Ectodermal cell (in vitro differentiated cells): ENCODE results near the gene RNF225.
"Not testable (repeated sequence)": the region's sequence is repeated elsewhere in the genome, so short reads cannot be mapped to it uniquely, and the experiment has no call there.

Source experiments
- H3K27ac ChIP-seq: 2 replicates; pipeline ENCODE4 v1.7.0; 2013; ENCODE audit warnings: mild to moderate bottlenecking, low read depth, low read length; ENCODE audit not compliant: insufficient read depth, poor library complexity, severe bottlenecking
- H3K27me3 ChIP-seq: 2 replicates; pipeline ENCODE4 v1.7.0; 2013; ENCODE audit warnings: mild to moderate bottlenecking, low read length; ENCODE audit not compliant: insufficient read depth, control insufficient read depth, poor library complexity, severe bottlenecking
- H3K36me3 ChIP-seq: one replicate; pipeline ENCODE4 v1.7.0; 2013; ENCODE audit warnings: low read length; ENCODE audit not compliant: control insufficient read depth, insufficient read depth
- H3K4me1 ChIP-seq: one replicate; pipeline ENCODE4 v1.7.0; 2013; ENCODE audit warnings: low read length; ENCODE audit not compliant: control insufficient read depth, insufficient read depth
- H3K4me3 ChIP-seq: 2 replicates; pipeline ENCODE4 v1.7.0; 2013; ENCODE audit warnings: low read depth, low read length, control low read depth; ENCODE audit not compliant: insufficient read depth
- H3K9me3 ChIP-seq: 2 replicates; pipeline ENCODE4 v1.7.0; 2013; ENCODE audit warnings: mild to moderate bottlenecking, low read length, moderate library complexity; ENCODE audit not compliant: control insufficient read depth
- WGBS, 2 experiments: methylation state at CpG; one replicate each; pipeline ENCODE4 v1.1.7; 2013; ENCODE audit warnings: missing lambda C conversion rate in 2 of 2; 5-methylcytosine and 5-hydroxymethylcytosine counted together

Gene RNF225

DNA sequence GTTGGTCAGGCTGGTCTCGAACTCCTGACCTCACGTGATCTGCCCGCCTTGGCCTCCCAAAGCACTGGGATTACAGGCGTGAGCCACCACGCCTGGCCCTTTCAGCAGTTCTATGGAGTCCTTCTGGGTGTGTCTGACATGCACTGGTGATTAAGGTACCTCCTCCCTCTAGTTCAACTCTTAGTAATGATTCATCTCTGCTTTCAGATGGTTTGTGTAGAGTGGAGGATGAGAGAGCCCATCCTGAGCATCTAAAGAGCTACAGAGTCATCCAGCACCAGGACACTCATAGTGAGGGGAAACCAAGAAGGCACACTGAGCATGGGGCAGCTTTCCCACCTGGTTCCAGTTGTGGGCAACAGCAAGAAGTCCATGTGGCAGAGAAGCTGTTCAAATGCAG is 21.1 kb downstream of the RNF225 start:
- Histone ChIP-seq H3K27ac (no peak overlapping the region), H3K4me3 (no peak overlapping the region), H3K9me3 (no peaks in the 10 kb centered on the region), H3K27me3 (no peaks in the 10 kb centered on the region), H3K4me1 (no peaks in the 10 kb centered on the region), H3K36me3 (peaks cover 14% of the 10 kb centered on the region)
- 94 to 95% methylated on average over 5 of the region's 5 CpGs for WGBS, 2 experiments

- peaks cover 14% of the 10 kb centered on the region for H3K36me3 ChIP-seq
These were observed 21.6 kb downstream of the RNF225 start for GRCh38 chr19:58417071-58417470.

DNA sequence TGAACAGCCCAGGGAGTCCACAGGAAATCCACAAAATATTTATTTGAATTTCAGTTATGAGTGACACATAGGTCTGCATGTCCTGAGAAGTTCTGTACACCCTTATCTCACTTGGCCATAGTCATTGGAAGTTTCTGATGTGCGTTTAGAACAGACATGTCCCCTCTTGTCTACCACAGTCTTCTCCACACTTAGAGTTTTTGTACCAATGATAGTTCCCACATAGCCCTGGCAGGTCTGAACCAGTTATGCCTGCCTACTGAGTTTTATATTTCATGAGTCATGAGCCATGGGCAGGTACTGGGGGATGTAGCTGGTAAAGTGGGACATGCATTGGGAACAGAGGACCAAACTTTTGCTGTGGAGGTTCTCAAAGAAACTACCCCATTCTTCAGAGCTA is 33.2 kb downstream of the RNF225 start:
- Histone ChIP-seq H3K4me1 (no peaks in the 10 kb centered on the region), H3K36me3 (peaks cover 9% of the 10 kb centered on the region), H3K9me3 (peaks cover 6% of the 10 kb centered on the region), H3K27ac (no peak overlapping the region), H3K27me3 (no peaks in the 10 kb centered on the region), H3K4me3 (no peak overlapping the region)
- WGBS, 2 experiments, result 70 to 75% methylated on average over 1 of the region's 1 CpG

More at GRCh38 chr19:58417071-58417470, 21.6 kb downstream of the RNF225 start:
- whole genome bisulfite sequencing, 2 experiments, result 95 to 96% methylated on average over 7 of the region's 7 CpGs
- Histone ChIP-seq H3K27ac (no peak overlapping the region), H3K27me3 (no peaks in the 10 kb centered on the region), H3K9me3 (no peaks in the 10 kb centered on the region), H3K4me3 (no peak overlapping the region), H3K4me1 (no peaks in the 10 kb centered on the region)

GRCh38 chr19:58429745-58430144 is 34.3 kb downstream of the RNF225 start:
- no peaks in the 10 kb centered on the region for H3K27me3 ChIP-seq

DNA sequence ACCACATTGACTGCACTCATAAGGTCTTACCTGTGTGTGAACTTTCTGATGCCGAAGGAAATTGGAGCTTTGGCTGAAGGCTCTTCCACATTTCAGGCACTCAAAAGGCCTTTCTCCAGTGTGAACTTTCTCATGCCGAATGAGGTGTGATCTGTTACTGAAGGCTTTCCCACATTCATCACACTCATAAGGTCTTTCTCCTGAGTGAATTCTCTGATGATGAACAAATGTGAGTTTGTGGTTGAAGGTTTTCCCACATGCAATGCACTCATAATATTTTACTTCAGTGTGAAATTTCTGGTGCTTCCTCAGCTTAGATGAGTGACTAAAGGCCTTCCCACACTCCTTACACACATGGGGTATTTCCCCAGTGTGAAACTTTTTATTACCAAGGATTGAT is 38.8 kb downstream of the RNF225 start:
- WGBS, 2 experiments, result 94 to 96% methylated on average over 2 of the region's 2 CpGs
- Histone ChIP-seq H3K27me3 (no peaks in the 10 kb centered on the region), H3K27ac (no peak overlapping the region), H3K36me3 (peaks cover 45% of the 10 kb centered on the region), H3K4me1 (no peaks in the 10 kb centered on the region), H3K9me3 (peaks cover 9% of the 10 kb centered on the region), H3K4me3 (no peak overlapping the region)

More at GRCh38 chr19:58429745-58430144, 34.3 kb downstream of the RNF225 start:
- no peaks in the 10 kb centered on the region for H3K4me1 ChIP-seq
- H3K4me3 ChIP-seq, result no peak overlapping the region
- H3K36me3 ChIP-seq, result peaks cover 20% of the 10 kb centered on the region
- H3K9me3 ChIP-seq, result peaks cover 9% of the 10 kb centered on the region
- no peak overlapping the region for H3K27ac ChIP-seq

DNA sequence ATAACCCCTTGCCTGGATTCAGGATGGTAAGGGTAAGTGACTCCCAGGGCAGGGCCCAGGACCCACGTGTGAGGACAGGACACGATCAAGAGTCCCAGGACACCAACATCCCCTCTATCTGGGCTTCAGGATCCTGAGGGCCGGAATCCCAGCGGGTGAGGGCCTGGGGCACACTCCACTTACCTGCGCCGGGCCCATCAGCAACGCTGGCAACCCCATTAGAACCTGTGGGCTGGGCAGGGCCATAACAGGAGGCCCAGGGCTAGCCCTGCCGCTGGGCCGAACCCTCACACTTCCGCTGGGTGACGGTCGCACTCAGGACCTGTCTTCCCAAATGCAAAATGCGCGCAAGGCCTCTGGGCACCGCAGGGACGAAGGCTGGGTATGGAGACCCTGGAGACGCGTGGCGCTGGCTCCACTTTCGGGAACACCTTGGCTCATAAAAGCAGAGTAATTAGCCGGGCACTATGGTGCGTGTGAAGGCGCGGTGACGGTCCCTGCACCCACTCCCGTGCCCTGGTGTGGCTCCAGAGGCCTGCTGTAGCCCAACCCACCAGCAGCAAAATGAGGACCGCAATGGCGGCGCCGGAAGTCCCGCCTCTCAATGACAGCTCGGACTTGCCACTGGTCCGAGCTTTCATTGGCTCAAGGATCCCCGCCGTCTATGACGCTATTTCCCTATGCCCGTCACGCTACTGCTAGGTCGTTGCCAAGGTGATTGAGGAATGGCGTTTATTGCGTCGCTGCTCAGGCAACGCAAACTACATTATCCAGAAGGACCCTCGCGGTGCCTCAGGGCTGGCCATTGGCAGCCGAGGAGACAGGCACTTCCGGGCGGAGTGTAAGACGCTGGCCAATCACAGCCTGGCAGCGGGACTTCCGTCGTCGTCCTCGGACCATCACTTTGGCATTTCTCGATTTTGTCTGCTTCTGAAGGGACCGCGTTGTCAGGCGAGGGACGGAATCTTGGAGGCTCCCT is 44.4 kb downstream of the RNF225 start, which contains the start of gene ZNF132:
Gene ZNF132, minus strand, starts transcription at position 578 of the 979 bp plus-strand sequence. Its CDS starts 332 bp downstream, at position 246.
- no peaks in the 10 kb centered on the region for H3K4me1 ChIP-seq
- peaks cover 23% of the 10 kb centered on the region for H3K36me3 ChIP-seq
- 24 to 27% methylated on average over 59 of the region's 59 CpGs for WGBS, 2 experiments
- peaks cover 19% of the 10 kb centered on the region for H3K27me3 ChIP-seq
- no peak within 1 kb of the TSS for H3K27ac ChIP-seq
- H3K9me3 ChIP-seq, result peaks cover 3% of the 10 kb centered on the region
- peak within 1 kb of the TSS; percentile 69 for H3K4me3 ChIP-seq

DNA sequence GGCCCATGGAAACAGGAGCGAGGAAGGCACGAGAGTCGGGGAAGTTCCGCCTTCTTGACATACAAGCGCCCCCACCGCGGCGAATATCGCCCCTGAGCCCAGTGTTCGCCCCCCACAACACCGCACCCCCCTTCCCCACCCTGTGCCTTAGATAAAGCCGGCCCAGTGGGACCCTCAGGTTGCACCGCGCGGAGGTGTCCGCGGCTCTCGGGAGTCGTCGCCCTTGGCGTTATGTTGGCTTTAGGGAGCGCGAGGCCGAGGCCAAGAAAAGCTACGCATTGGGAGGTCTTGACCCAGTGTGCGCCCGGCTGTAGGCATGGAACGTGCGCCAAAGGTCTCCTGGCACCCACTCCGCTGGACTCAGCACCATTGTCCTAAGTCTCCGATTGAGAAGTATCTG is 45.1 kb downstream of the RNF225 start:
- Histone ChIP-seq H3K27me3 (peaks cover 23% of the 10 kb centered on the region), H3K27ac (no peak overlapping the region), H3K4me1 (no peaks in the 10 kb centered on the region), H3K4me3 (peak overlapping the region; percentile 69), H3K9me3 (peaks cover 3% of the 10 kb centered on the region), H3K36me3 (peaks cover 16% of the 10 kb centered on the region)
- WGBS, 2 experiments, result 61% methylated on average over 31 of the region's 31 CpGs

DNA sequence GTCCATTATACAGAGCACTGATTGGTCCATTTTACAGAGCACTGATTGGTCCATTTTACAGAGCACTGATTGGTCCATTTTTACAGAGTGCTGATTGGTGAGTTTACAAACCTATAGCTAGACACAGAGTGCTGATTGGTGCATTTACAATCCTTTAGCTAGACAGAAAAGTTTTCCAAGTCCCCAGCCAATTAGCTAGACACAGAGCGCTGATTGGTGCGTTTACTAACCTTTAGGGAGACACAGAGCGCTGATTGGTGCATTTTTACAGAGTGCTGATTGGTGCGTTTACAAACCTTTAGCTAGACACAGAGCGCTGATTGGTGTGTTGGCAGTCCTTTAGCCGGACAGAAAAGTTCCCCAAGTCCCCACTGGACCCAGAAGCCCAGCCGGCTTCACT is 47.5 kb downstream of the RNF225 start:
- H3K4me1 ChIP-seq, H3K36me3 ChIP-seq, H3K27ac ChIP-seq, H3K9me3 ChIP-seq, H3K4me3 ChIP-seq: not testable (repeated sequence)
- peaks cover 29% of the 10 kb centered on the region for H3K27me3 ChIP-seq
- 79 to 80% methylated on average over 7 of the region's 7 CpGs for WGBS, 2 experiments
